Stomach (tissue), 4 donors: Measurements from ENCODE around the gene UPK1A.

Source experiments
- CTCF ChIP-seq, 7 experiments: fragments of 450-650 bp in 4 of 7; fragments of 200-600 bp in 3 of 7; sonication (generic) in 3 of 7; IDR thresholded peaks; one replicate each; pipeline ENCODE4 v1.5.1; 2016 to 2019; ENCODE audit warnings: antibody characterized with exemption in 7 of 7, control low read depth in 2 of 7, mild to moderate bottlenecking in 1 of 7
- EP300 ChIP-seq: sonication (generic); formaldehyde crosslinking; IDR thresholded peaks from one replicate; pipeline ENCODE4 v1.6.1; 2017; ENCODE audit warnings: antibody characterized with exemption
- POLR2A ChIP-seq, 4 donors: fragments of 450-650 bp; IDR thresholded peaks; one replicate each; pipeline ENCODE4 v1.6.1; 2016; ENCODE audit warnings: antibody characterized with exemption in 4 of 4, control low read depth in 2 of 4, mild to moderate bottlenecking in 1 of 4, moderate library complexity in 1 of 4
- POLR2AphosphoS5 ChIP-seq, 3 donors: sonication (generic); formaldehyde crosslinking; IDR thresholded peaks; one replicate each; pipeline ENCODE4 v1.6.1; 2016; ENCODE audit warnings: antibody characterized with exemption in 3 of 3

DNA sequence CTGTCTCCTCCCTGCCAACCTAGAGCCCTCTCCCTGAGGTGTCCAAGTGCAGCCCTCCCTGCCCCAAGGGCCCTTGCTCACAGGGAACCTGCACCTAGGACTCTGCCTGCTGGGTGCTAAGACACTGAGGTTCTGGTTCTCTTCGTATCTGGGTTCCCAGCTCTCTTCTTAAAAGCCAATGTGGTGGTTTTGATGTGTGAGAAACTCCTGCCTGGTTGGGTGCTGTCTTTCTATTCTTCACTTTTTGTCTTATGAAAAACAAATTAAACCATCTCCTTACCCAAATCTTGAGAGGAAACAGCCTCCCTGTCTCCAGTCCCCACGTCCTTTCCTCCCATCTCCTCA, 47.2 kb downstream of the UPK1A start:
- TF ChIP-seq CTCF (IDR thresholded peaks at IDR 0.05) (no peak), POLR2AphosphoS5 (IDR thresholded peaks at IDR 0.05) (no peak), POLR2A (IDR thresholded peaks at IDR 0.05) (no peak), EP300 (no peak)
